Measurements from ENCODE around the gene ARHGEF4. TPM values are rescaled to one million over a fixed set of nuclear protein-coding genes. Genes with fewer than 3 reads are reported as not detected.

Gene ARHGEF4
- total and polyA plus RNA-seq, 8 donors: 16.3 to 58.2 (median 19.8) TPM

GRCh38 chr2:131094463-131095281, 258.0 kb downstream of the ARHGEF4 start:
- no peak for DNase-seq
- no peak for ATAC-seq
- Histone ChIP-seq H3K27ac (peak overlapping the region in 1 of 4 donors; percentile 97), H3K4me3 (peak overlapping the region in 1 of 4 donors; percentile 65), H3K4me1 (peaks cover 0 to 18% (median 0%) of the 10 kb centered on the region in 3 donors), H3K36me3 (no peaks in the 10 kb centered on the region), H3K27me3 (no peaks in the 10 kb centered on the region), H3K9me3 (no peaks in the 10 kb centered on the region)
- TF ChIP-seq CTCF (IDR thresholded peaks at IDR 0.05): no peak
- intact Hi-C loops (cut with DNase I): no loop called here
- no peak for FAIRE-seq
- 56 to 61% methylated on average over 22 of the region's 22 CpGs for WGBS, 2 donors

Other genes starting within 250 kb of the ARHGEF4 start
- gene CFC1, start 237.3 kb upstream of the ARHGEF4 start, total RNA-seq: 10 to 100 TPM in 3 of 6 donors, 1 to 10 TPM in 3; 3.0 to 64.6 (median 10.5) TPM
- 100 to 1,000 TPM; 207 to 385 TPM for gene CFC1, start 237.3 kb upstream of the ARHGEF4 start, polyA plus RNA-seq
- gene POTEJ, start 225.5 kb upstream of the ARHGEF4 start, total RNA-seq: under 1 TPM in 2 of 6 donors, not detected in 4; 0.06 TPM
- gene POTEJ, start 225.5 kb upstream of the ARHGEF4 start, polyA plus RNA-seq: under 1 TPM; 0.07 to 0.19 TPM
- under 1 TPM; 0.14 to 0.52 (median 0.22) TPM for gene GPR148, start 107.8 kb upstream of the ARHGEF4 start, total RNA-seq
- 1 to 10 TPM in 1 of 2 donors, under 1 TPM in 1; 0.61 to 1.2 TPM for gene GPR148, start 107.8 kb upstream of the ARHGEF4 start, polyA plus RNA-seq
- gene AMER3, start 81.4 kb upstream of the ARHGEF4 start, total RNA-seq: 1 to 10 TPM in 1 of 6 donors, under 1 TPM in 5; 0.25 to 1.6 (median 0.51) TPM
- 1 to 10 TPM in 1 of 2 donors, under 1 TPM in 1; 0.99 to 2.1 TPM for gene AMER3, start 81.4 kb upstream of the ARHGEF4 start, polyA plus RNA-seq